ENCODE results near the gene ZNF566.

- TF ChIP-seq POLR2AphosphoS5 (IDR thresholded peaks at IDR 0.05; ENCODE audit: borderline replicate concordance, low read depth, low read length) (no peak), EZH2 (IDR thresholded peaks at IDR 0.05) (no peak)
Measured at GRCh38 chr19:36401475-36401874, 87.9 kb downstream of the ZNF566 start.

Data from SK-N-MC (cell line).